Activated CD8-positive, alpha-beta memory T cell treated with anti-CD3 and anti-CD28 coated beads, Interleukin-2, amount 50 U/mL, for 48 hours (primary cell): ENCODE measurements around the gene MCRS1.
A peak's percentile ranks its signal among the peaks of the same experiment; 100 is the strongest.

ENCODE experiments used
- DNase-seq: peaks from one replicate; pipeline ENCODE4 v3.0.0-alpha.2; 2020

MCRS1 gene

GRCh38 chr12:49580572-49581535 is 12.9 kb upstream of the MCRS1 start:
- peak; percentile 73 for DNase-seq

GRCh38 chr12:49578471-49579112 is 10.7 kb upstream of the MCRS1 start:
- DNase-seq: no peak

- no peak for DNase-seq
Measured at GRCh38 chr12:49577589-49578315, 9.8 kb upstream of the MCRS1 start.

GRCh38 chr12:49568442-49569162 is 660 bp upstream of the MCRS1 start:
- DNase-seq: no peak

- DNase-seq: no peak
Measured at GRCh38 chr12:49567302-49567610, 686 bp downstream of the MCRS1 start.

GRCh38 chr12:49566361-49566760 is 1.6 kb downstream of the MCRS1 start:
- no peak for DNase-seq

GRCh38 chr12:49565406-49566265 is 2.3 kb downstream of the MCRS1 start:
- DNase-seq: no peak

GRCh38 chr12:49564686-49565405 is 3.1 kb downstream of the MCRS1 start:
- DNase-seq: no peak

GRCh38 chr12:49563951-49564685 is 3.8 kb downstream of the MCRS1 start:
- no peak for DNase-seq

GRCh38 chr12:49562831-49563230 is 5.1 kb downstream of the MCRS1 start:
- no peak for DNase-seq

- no peak for DNase-seq
Measured at GRCh38 chr12:49562233-49562632, 5.7 kb downstream of the MCRS1 start.

- no peak for DNase-seq
Measured at GRCh38 chr12:49560695-49561094, 7.2 kb downstream of the MCRS1 start.

GRCh38 chr12:49559011-49559675 is 8.8 kb downstream of the MCRS1 start:
- no peak for DNase-seq

- DNase-seq: no peak
Measured at GRCh38 chr12:49558526-49558925, 9.4 kb downstream of the MCRS1 start.

GRCh38 chr12:49557917-49558215 is 10.1 kb downstream of the MCRS1 start:
- DNase-seq: no peak

- DNase-seq: no peak
Measured at GRCh38 chr12:49557187-49557916, 10.6 kb downstream of the MCRS1 start.

- DNase-seq: no peak
Measured at GRCh38 chr12:49556391-49557186, 11.4 kb downstream of the MCRS1 start.

- DNase-seq: no peak
Measured at GRCh38 chr12:49555631-49556390, 12.1 kb downstream of the MCRS1 start.
